Superior temporal gyrus (tissue), 1 donor: ENCODE data around the gene SPATA2.

Experiments
- DNase-seq: peaks from one replicate; pipeline ENCODE4 v3.0.0-alpha.2; 2016; ENCODE audit errors: extremely low spot score

The SPATA2 gene

GRCh38 chr20:49935746-49936152 is 20.4 kb upstream of the SPATA2 start:
- no peak for DNase-seq

DNA sequence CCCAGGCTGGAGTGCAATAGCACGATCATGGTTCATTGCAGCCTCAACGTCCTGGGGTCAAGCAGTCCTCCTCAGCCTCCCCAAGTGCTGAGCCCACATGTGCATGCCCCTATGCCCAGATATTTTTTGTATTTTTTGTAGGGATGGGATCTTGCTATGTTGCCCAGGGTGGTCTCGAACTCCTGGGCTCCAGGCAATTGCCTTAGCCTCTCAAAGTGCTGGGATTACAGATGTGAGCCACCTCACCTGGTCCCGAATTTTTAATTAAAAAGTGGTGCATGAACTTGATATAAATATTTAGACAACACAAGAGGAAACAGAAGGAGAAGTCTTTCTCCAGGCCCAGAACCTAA is 13.8 kb upstream of the SPATA2 start:
- DNase-seq: no peak

GRCh38 chr20:49928411-49929141 is 13.2 kb upstream of the SPATA2 start:
- DNase-seq: peak; percentile 96

DNA sequence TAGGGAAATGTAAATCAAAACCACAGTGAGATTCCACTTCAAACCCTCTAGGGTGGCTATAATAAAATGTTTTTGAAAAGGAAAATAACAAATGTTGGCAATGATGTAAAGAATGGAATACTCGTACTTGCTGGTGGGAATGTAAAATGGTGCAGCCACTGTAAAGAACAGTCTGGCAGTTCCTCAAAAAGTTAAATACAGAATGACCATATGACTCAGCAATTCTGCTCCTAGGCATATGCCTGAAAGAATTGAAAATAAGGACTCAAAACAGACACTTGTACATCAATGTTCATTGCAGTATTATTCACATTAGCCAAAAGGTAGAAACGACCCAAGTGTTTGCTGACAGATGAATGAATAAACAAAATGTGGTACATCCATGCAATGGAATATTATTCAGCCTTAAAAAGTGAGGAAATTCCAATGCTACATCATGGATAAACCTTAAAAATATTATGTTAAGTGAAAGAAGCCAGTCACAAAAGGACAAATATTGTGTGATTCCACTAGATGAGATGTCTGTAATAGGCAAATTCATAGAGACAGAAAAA is 10.6 kb upstream of the SPATA2 start:
- no peak for DNase-seq

DNA sequence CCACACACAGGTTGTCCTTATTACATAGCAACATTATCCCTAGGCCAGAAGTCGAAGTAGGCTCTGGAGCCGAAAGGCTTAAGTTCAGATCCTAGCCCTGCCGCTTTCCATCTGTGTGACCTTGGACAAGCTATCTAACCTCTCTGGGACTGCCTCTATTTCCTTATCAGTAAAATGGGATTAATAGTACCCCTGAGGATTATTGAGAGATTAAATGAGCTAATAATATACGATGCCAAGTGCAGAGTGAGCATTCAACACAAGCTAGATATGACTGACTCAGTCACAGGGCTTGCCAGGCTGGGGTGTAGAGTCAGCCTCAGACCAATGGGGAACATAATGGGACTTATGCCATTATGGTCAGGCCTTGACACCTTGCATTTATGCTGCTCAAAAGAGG is 8.9 kb upstream of the SPATA2 start:
- DNase-seq: no peak

DNA sequence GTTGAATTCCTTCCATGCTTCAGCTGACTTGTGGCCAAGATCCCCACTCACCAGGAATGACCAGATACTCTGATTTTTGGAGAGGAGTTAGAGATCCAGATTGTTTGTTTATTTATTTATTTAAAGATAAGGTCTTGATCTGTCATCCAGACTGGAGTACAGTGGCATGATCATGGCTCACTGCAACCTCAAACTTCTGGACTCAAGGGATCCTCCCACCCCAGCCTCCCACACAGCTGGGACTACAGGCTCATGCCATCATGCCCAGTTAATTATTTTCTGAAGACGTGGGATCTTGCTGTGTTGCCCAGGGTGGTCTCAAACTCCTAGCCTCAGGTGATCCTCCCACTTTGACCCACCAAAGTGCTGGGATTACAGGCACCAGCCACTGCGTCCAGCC is 4.1 kb upstream of the SPATA2 start:
- DNase-seq: no peak

- DNase-seq: no peak
These were observed 3.7 kb upstream of the SPATA2 start for GRCh38 chr20:49919009-49919408.

GRCh38 chr20:49918446-49918845 is 3.1 kb upstream of the SPATA2 start:
- no peak for DNase-seq

DNA sequence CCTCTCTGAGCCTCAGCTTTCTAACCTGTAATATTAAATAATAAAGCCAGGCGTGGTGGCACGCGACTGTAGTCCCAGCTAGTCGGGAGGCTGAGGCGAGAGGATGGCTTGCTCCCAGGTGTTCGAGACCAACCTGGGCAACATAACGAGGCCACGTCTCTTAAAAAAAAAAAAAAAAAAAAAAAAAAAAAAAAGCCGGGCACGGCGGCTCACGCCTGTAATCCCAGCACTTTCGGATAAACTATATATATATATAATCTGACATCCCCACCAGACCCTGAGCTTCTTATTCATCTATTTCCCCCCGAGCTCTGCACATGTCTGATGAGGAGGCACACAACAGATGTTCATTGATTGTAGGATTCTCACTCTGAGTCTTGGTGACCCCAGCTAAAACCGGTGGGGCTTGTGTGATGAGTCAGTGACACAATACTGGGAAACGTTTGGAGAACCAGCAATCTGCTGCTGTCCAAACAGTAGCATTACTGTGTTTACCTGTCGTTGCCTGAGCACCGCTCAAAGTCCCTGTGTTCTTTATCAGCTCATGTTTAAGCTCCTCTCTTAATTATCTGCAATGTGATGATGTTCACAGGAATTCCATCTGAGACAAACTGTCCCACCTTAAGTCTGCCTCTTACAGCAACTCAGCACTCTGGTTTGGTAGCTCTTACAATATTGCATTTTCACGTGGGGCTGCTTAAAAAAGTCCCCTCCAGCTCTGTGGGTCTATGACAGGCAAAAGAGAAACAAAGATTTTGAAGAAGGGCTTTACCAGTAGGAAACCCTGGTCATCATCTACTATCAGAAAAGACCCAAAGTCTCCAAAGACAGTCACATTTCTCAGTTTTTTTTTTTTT is 1.0 kb upstream of the SPATA2 start:
- DNase-seq: no peak

DNA sequence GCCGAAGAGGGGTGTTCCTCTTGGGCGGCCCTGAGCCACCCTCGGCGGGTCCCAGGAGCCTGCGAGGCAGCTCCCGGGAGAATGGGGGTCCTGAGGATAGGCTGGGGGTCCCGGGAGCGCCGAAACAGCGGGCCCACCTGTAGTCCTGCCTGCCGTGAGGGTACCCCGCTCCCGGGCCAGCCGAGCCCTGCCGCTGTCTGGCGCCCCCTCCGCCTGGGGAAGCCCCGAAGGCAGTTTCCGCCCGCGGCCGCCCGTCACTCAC is 280 bp downstream of the SPATA2 start:
- no peak for DNase-seq

DNA sequence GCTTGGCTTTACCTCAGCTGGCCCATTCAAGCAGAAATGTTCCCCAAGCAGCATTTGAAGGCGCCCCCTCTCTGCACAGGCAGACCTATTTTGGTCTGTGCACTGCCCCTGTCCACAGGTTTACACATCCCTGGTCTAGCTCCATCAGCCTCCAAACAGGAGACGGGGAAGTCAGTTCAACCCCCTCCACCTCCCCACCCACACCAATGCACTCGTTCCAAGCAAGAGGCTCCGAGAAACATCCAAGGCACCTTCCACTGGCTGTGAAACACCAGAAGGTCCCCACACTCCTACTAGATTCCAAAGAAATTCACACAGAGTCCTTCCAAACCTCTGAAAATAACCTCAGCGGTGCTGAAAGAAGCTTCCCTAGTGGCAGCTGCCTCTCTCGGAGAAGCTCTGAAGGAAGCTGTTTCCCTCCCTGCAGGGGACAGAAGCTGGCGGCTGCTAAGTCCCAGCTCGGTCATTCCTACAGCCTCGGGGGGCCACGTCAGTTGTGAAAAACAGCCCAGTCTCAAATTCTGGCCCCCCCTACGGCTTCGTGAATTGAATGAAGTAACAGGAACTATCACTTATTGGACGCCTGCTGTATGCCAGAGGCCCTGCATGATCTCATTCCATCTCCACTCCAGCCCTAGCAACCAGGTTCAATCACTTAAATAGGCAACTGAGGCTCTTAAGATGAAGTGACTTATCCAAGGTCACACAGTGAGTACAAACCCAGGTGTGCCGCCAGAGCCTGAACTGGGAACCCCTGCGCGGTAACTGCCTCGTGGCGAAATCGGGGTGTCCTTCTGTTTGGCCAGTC is 815 bp downstream of the SPATA2 start:
- DNase-seq: no peak

- peak; percentile 80 for DNase-seq
These were observed 1.8 kb downstream of the SPATA2 start for GRCh38 chr20:49913399-49914047.

GRCh38 chr20:49910340-49910706 is 5.0 kb downstream of the SPATA2 start:
- DNase-seq: no peak

GRCh38 chr20:49909499-49910339 is 5.6 kb downstream of the SPATA2 start:
- peak; percentile 78 for DNase-seq

GRCh38 chr20:49908258-49908565 is 7.1 kb downstream of the SPATA2 start:
- no peak for DNase-seq

DNA sequence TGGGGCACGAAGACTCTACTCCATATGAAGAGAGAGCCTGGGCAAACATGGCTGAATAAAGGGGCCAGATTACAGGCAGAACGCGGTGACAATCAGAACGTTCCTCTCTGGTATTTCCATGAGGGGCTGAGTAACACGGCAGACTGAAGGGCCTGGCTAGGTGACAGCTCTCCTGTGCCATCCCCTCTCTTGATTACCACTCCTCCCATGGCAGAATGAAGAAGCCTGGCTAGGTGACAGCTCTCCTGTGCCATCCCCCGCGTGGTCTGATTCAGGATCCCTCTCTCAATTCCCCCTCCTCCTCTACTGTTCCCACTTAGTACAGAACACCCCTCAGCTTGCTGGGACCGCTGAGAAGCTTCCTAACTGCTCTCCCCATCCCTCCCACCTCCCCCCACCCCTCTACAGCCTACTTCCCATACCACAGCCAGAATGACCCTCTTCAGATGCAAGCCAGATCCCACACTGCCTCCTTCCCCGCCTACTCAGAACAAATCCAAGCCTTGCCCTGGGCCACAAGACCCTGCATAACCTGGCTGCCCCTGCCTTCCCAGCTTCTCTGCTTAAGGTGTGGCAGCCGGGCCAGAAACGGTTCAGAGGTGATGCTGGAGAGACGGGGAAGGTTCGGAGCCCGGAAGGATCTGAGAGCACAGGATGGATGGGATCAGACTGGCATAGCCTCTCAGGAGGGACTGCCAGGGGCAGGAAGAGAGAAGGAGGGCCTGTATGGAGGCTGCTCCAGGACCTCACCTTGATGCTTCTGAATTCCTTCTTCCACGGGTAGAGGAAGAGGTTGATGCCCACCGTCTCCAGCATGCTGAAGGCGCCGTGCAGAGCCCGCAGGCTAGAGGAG is 7.7 kb downstream of the SPATA2 start:
- DNase-seq: no peak

- DNase-seq: no peak
These were observed 8.6 kb downstream of the SPATA2 start for GRCh38 chr20:49906615-49907154.

GRCh38 chr20:49906101-49906604 is 9.2 kb downstream of the SPATA2 start:
- no peak for DNase-seq

DNA sequence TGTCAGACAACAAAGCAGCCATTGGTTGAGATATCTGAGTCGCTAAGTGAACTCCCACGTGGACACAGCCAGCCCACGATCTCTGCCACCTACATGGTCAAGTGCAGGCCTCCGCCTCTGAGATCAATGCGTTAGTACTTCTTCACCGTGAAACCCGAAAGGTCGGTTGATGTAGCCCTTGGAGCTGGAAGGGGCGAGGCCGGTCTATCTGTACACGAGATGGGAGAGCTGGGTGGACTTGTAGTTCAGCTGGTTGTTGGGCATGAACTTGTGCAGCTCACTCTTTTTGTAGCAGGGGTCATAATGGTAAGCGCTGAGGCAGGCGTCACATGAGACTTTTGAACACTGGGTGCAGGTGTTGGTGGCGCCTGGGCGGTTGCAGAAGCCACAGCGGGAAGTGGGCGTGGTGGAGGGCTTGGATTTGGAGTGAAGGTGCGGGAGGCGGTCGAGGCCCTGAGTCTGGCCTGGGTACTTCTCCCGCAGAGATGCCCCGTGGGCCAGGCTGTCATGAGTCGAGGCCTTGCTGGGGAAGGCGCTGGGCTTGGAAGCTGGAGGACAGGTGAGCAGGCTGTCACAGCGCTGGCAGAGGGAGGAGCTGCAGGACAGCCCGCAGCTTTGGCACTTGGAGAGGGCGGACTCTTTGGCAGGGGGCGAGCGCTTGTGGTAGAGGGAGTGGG is 9.8 kb downstream of the SPATA2 start:
- DNase-seq: no peak
